ENCODE data around the gene RTF2. TPM values are rescaled to one million over a fixed set of nuclear protein-coding genes. Genes with fewer than 3 reads are reported as not detected.

RTF2 gene
- total and polyA plus RNA-seq, 2 experiments from 2014 or later: 28.2 to 53.7 TPM

DNA sequence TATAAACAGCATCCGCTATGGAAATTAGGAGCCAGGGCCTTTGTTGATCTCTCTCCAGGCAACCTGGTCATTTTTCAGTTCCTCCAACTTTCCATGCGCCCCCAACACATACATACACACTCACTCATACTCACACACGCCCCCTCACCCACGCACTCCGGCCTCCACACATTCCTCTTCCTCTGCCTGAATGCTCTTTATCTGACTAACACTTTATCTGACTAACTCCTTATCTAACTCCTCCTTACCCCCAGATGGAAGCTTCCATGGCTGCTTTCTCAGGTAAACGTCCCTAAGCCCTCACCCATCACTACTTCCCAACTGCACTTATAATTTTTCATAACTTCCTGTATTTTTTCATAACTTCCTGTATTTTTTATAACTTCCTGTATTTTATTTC lies 38.9 kb upstream of the RTF2 start:
- no peaks in the 10 kb centered on the region for H3F3A ChIP-seq (replicated peaks; ENCODE audit: low read depth)
- H3K4me3 Mint-ChIP-seq: no peak overlapping the region
- H3K79me2 ChIP-seq (replicated peaks; ENCODE audit: insufficient read depth): no peaks in the 10 kb centered on the region
- no peak overlapping the region for H3K4me2 ChIP-seq
- H3K36me3 ChIP-seq (ENCODE audit: insufficient read depth): no peaks in the 10 kb centered on the region
- TF ChIP-seq CREB1 (CRISPR knock-in tag; IDR thresholded peaks at IDR 0.05; ENCODE audit: low read depth): no peak
- no peak for TF ChIP-seq ZNF114 (CRISPR knock-in tag; IDR thresholded peaks at IDR 0.05)
- TF ChIP-seq ZNF331 (CRISPR knock-in tag; IDR thresholded peaks at IDR 0.05; ENCODE audit: low read depth): no peak
- no peak for TF ChIP-seq STAT1 (IDR thresholded peaks at IDR 0.05; ENCODE audit: unreplicated experiment)
- TF ChIP-seq EZH2 (IDR thresholded peaks at IDR 0.05; ENCODE audit: low read depth, unreplicated experiment): no peak
- no peak for TF ChIP-seq JUNB (IDR thresholded peaks at IDR 0.05; ENCODE audit: unreplicated experiment)
- no peak for TF ChIP-seq ETS1 (IDR thresholded peaks at IDR 0.05)
- TF ChIP-seq, protein P1, sequence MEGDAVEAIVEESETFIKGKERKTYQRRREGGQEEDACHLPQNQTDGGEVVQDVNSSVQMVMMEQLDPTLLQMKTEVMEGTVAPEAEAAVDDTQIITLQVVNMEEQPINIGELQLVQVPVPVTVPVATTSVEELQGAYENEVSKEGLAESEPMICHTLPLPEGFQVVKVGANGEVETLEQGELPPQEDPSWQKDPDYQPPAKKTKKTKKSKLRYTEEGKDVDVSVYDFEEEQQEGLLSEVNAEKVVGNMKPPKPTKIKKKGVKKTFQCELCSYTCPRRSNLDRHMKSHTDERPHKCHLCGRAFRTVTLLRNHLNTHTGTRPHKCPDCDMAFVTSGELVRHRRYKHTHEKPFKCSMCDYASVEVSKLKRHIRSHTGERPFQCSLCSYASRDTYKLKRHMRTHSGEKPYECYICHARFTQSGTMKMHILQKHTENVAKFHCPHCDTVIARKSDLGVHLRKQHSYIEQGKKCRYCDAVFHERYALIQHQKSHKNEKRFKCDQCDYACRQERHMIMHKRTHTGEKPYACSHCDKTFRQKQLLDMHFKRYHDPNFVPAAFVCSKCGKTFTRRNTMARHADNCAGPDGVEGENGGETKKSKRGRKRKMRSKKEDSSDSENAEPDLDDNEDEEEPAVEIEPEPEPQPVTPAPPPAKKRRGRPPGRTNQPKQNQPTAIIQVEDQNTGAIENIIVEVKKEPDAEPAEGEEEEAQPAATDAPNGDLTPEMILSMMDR (conservative IDR thresholded peaks at IDR 0.05; ENCODE audit: low read depth in 2 of 2): no peak
- TF ChIP-seq POLR2AphosphoS5 (IDR thresholded peaks at IDR 0.05; ENCODE audit: low read depth): no peak
- TF ChIP-seq, protein P2, sequence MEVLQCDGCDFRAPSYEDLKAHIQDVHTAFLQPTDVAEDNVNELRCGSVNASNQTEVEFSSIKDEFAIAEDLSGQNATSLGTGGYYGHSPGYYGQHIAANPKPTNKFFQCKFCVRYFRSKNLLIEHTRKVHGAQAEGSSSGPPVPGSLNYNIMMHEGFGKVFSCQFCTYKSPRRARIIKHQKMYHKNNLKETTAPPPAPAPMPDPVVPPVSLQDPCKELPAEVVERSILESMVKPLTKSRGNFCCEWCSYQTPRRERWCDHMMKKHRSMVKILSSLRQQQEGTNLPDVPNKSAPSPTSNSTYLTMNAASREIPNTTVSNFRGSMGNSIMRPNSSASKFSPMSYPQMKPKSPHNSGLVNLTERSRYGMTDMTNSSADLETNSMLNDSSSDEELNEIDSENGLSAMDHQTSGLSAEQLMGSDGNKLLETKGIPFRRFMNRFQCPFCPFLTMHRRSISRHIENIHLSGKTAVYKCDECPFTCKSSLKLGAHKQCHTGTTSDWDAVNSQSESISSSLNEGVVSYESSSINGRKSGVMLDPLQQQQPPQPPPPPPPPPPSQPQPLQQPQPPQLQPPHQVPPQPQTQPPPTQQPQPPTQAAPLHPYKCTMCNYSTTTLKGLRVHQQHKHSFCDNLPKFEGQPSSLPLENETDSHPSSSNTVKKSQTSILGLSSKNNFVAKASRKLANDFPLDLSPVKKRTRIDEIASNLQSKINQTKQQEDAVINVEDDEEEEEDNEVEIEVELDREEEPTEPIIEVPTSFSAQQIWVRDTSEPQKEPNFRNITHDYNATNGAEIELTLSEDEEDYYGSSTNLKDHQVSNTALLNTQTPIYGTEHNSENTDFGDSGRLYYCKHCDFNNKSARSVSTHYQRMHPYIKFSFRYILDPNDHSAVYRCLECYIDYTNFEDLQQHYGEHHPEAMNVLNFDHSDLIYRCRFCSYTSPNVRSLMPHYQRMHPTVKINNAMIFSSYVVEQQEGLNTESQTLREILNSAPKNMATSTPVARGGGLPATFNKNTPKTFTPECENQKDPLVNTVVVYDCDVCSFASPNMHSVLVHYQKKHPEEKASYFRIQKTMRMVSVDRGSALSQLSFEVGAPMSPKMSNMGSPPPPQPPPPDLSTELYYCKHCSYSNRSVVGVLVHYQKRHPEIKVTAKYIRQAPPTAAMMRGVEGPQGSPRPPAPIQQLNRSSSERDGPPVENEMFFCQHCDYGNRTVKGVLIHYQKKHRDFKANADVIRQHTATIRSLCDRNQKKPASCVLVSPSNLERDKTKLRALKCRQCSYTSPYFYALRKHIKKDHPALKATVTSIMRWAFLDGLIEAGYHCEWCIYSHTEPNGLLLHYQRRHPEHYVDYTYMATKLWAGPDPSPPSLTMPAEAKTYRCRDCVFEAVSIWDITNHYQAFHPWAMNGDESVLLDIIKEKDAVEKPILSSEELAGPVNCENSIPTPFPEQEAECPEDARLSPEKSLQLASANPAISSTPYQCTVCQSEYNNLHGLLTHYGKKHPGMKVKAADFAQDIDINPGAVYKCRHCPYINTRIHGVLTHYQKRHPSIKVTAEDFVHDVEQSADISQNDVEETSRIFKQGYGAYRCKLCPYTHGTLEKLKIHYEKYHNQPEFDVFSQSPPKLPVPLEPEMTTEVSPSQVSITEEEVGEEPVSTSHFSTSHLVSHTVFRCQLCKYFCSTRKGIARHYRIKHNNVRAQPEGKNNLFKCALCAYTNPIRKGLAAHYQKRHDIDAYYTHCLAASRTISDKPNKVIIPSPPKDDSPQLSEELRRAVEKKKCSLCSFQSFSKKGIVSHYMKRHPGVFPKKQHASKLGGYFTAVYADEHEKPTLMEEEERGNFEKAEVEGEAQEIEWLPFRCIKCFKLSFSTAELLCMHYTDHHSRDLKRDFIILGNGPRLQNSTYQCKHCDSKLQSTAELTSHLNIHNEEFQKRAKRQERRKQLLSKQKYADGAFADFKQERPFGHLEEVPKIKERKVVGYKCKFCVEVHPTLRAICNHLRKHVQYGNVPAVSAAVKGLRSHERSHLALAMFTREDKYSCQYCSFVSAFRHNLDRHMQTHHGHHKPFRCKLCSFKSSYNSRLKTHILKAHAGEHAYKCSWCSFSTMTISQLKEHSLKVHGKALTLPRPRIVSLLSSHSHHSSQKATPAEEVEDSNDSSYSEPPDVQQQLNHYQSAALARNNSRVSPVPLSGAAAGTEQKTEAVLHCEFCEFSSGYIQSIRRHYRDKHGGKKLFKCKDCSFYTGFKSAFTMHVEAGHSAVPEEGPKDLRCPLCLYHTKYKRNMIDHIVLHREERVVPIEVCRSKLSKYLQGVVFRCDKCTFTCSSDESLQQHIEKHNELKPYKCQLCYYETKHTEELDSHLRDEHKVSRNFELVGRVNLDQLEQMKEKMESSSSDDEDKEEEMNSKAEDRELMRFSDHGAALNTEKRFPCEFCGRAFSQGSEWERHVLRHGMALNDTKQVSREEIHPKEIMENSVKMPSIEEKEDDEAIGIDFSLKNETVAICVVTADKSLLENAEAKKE (CRISPR knock-in tag; IDR thresholded peaks at IDR 0.05): no peak
- H3K27ac ChIP-seq (ENCODE audit: low read depth): no peak overlapping the region
- H3K4me1 Mint-ChIP-seq: no peaks in the 10 kb centered on the region; the same call in 2 of the 3 replicates
- no peaks in the 10 kb centered on the region for H4K20me1 ChIP-seq (replicated peaks; ENCODE audit: insufficient read depth)
- no peaks in the 10 kb centered on the region for H3K9me2 ChIP-seq (ENCODE audit: insufficient read depth)
- no peak overlapping the region for H2AFZ ChIP-seq
- ATAC-seq (no peak), DNase-seq (ENCODE audit: low spot score) (no peak)
- H3K36me3 Mint-ChIP-seq (ENCODE audit: low read depth): no peaks in the 10 kb centered on the region; the same call in 2 of the 3 replicates
- H3K27me3 Mint-ChIP-seq (ENCODE audit: insufficient read depth, low read depth, poor library complexity): peaks cover 22% of the 10 kb centered on the region
- no peak overlapping the region for H3K4me3 ChIP-seq
- H3K9me3 Mint-ChIP-seq: no peaks in the 10 kb centered on the region; the same call in 2 of the 3 replicates
- H3K27me3 ChIP-seq (ENCODE audit: insufficient read depth): 0 out of 2 replicates have a peak, but pooled peaks cover 5% of the 10 kb centered on the region
- no peaks in the 10 kb centered on the region for H3K4me1 ChIP-seq (ENCODE audit: insufficient read depth)
- H3K27ac Mint-ChIP-seq: no peak overlapping the region; the same call in 1 of the 2 replicates
